ENCODE results near the gene NDOR1.

NDOR1 gene

GRCh38 chr9:137199411-137200121, 5.9 kb upstream of the NDOR1 start:
- no peak for TF ChIP-seq CTCF (conservative IDR thresholded peaks at IDR 0.05; ENCODE audit: control insufficient read depth, insufficient read depth, low read depth, low read length)
- no peak for DNase-seq (ENCODE audit: low read depth)

GRCh38 chr9:137200311-137201204, 4.9 kb upstream of the NDOR1 start, which contains the start of gene TPRN:
Gene TPRN, minus strand, starts transcription at chr9:137200741. Its CDS starts 30 bp downstream, at chr9:137200711.
- peak; percentile 99 for DNase-seq (ENCODE audit: low read depth)
- H3K4me3 ChIP-seq (ENCODE audit: control insufficient read depth, low read depth, low read length) = peak within 1 kb of the TSS; percentile 63
- no peak for TF ChIP-seq CTCF (conservative IDR thresholded peaks at IDR 0.05; ENCODE audit: control insufficient read depth, insufficient read depth, low read depth, low read length)

More at GRCh38 chr9:137199411-137200121, 5.9 kb upstream of the NDOR1 start:
- peak overlapping the region; percentile 42 for H3K4me3 ChIP-seq (ENCODE audit: control insufficient read depth, low read depth, low read length)

- TF ChIP-seq CTCF (conservative IDR thresholded peaks at IDR 0.05; ENCODE audit: control insufficient read depth, insufficient read depth, low read depth, low read length) = no peak
- peak overlapping the region; percentile 63 for H3K4me3 ChIP-seq (ENCODE audit: control insufficient read depth, low read depth, low read length)
- DNase-seq (ENCODE audit: low read depth) = no peak
These were observed 4.2 kb upstream of the NDOR1 start for GRCh38 chr9:137201205-137201868.

GRCh38 chr9:137202966-137203365, 2.5 kb upstream of the NDOR1 start:
- no peak overlapping the region for H3K4me3 ChIP-seq (ENCODE audit: control insufficient read depth, low read depth, low read length)
- DNase-seq (ENCODE audit: low read depth) = no peak
- no peak for TF ChIP-seq CTCF (conservative IDR thresholded peaks at IDR 0.05; ENCODE audit: control insufficient read depth, insufficient read depth, low read depth, low read length)

- peak overlapping the region; percentile 90 for H3K4me3 ChIP-seq (ENCODE audit: control insufficient read depth, low read depth, low read length)
- no peak for DNase-seq (ENCODE audit: low read depth)
- no peak for TF ChIP-seq CTCF (conservative IDR thresholded peaks at IDR 0.05; ENCODE audit: control insufficient read depth, insufficient read depth, low read depth, low read length)
These were observed 772 bp upstream of the NDOR1 start for GRCh38 chr9:137204731-137205125.

- peak overlapping the region; percentile 90 for H3K4me3 ChIP-seq (ENCODE audit: control insufficient read depth, low read depth, low read length)
- TF ChIP-seq CTCF (conservative IDR thresholded peaks at IDR 0.05; ENCODE audit: control insufficient read depth, insufficient read depth, low read depth, low read length) = no peak
- DNase-seq (ENCODE audit: low read depth) = no peak
These were observed 1.1 kb downstream of the NDOR1 start for GRCh38 chr9:137206602-137207001.
